ENCODE measurements around the gene PPIP5K2.

Gene PPIP5K2

DNA sequence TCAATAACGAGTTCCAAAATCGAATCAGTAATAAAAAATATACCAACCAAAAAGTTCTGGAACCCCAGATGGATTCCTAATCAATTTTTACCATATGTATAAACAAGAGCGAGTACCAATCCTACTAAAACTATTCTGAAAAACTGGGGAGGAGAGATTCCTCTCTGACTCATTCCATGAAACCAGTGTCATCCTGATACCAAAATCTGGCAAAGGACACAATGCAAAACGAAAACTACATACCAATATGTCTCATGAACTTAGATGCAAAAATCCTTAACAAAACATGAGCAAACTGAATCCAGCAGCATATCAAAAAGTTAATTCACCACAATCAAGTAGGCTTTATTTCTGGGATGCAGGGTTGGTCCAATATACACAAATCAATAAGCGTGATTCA lies 108.0 kb downstream of the PPIP5K2 start:
- H3K36me3 Mint-ChIP-seq (ENCODE audit: low read depth): no peaks in the 10 kb centered on the region

DNA sequence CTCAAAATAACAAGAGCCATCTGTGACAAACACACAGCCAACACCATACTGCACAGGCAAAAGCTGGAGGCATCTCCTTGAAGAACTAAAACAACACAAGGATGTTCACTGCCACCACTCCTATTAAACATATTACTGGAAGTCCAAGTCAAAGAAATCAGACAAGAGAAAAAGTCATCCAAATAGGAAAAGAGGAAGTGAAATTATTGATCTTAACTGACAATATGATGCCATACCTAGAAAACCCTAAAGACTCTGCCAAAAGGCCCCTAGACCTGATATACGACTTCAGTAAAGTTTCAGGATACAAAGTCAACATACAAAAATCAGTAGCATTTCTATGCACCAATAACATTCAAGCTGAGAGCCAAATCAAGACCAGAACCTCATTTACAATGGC lies 108.5 kb downstream of the PPIP5K2 start:
- Mint-ChIP-seq H3K27me3 (ENCODE audit: low read depth) (no peaks in the 10 kb centered on the region), H3K9me3 (peaks cover 9% of the 10 kb centered on the region), H3K4me1 (peaks cover 6% of the 10 kb centered on the region), H3K36me3 (ENCODE audit: low read depth) (no peaks in the 10 kb centered on the region), H3K4me3 (no peak overlapping the region), H3K27ac (no peak overlapping the region)
- TF ChIP-seq, protein P1, sequence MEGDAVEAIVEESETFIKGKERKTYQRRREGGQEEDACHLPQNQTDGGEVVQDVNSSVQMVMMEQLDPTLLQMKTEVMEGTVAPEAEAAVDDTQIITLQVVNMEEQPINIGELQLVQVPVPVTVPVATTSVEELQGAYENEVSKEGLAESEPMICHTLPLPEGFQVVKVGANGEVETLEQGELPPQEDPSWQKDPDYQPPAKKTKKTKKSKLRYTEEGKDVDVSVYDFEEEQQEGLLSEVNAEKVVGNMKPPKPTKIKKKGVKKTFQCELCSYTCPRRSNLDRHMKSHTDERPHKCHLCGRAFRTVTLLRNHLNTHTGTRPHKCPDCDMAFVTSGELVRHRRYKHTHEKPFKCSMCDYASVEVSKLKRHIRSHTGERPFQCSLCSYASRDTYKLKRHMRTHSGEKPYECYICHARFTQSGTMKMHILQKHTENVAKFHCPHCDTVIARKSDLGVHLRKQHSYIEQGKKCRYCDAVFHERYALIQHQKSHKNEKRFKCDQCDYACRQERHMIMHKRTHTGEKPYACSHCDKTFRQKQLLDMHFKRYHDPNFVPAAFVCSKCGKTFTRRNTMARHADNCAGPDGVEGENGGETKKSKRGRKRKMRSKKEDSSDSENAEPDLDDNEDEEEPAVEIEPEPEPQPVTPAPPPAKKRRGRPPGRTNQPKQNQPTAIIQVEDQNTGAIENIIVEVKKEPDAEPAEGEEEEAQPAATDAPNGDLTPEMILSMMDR (IDR thresholded peaks at IDR 0.05; ENCODE audit: unreplicated experiment in 3 of 3): no peak

More for the DNA sequence above, 108.0 kb downstream of the PPIP5K2 start:
- TF ChIP-seq, protein P1 (IDR thresholded peaks at IDR 0.05; ENCODE audit: unreplicated experiment in 3 of 3): no peak
- Mint-ChIP-seq H3K9me3 (peaks cover 9% of the 10 kb centered on the region), H3K27me3 (ENCODE audit: low read depth) (no peaks in the 10 kb centered on the region), H3K4me3 (no peak overlapping the region), H3K27ac (no peak overlapping the region), H3K4me1 (peaks cover under 1% of the 10 kb centered on the region)

DNA sequence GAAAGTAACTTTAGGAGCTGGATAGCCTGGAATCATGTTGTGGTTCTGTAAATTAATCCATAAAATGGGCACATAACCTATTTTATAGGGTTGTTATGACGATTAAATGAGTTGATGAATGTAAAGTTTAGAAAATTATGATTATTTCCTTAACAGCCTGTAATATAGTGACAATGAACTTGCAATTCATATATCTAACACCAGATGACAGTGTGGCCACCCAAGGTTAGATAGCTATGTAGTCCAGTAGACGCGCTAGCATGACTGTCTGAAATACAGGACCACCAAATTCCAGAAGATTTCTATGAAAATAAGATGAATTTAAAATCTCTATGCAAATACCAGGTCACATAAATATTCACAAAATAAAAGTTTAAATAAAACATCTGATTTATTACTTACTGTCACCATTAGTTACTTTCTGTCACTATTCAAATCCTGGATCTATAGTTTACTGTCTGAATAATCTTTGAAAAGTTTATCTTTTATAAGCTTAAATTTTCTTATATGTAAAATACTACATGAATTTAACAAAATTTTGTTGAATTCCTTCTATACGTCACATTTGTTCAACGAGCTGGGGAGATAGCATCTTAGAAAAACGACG lies 112.4 kb downstream of the PPIP5K2 start:
- H3K27me3 Mint-ChIP-seq (ENCODE audit: low read depth): no peaks in the 10 kb centered on the region
- peaks cover 6% of the 10 kb centered on the region for H3K9me3 Mint-ChIP-seq
- H3K4me1 Mint-ChIP-seq: peaks cover 9% of the 10 kb centered on the region
- TF ChIP-seq, protein P1 (IDR thresholded peaks at IDR 0.05; ENCODE audit: unreplicated experiment in 3 of 3): peak; percentile 52 to 66 (median 54)
- H3K36me3 Mint-ChIP-seq (ENCODE audit: low read depth): no peaks in the 10 kb centered on the region
- H3K4me3 Mint-ChIP-seq: no peak overlapping the region
- H3K27ac Mint-ChIP-seq: no peak overlapping the region

DNA sequence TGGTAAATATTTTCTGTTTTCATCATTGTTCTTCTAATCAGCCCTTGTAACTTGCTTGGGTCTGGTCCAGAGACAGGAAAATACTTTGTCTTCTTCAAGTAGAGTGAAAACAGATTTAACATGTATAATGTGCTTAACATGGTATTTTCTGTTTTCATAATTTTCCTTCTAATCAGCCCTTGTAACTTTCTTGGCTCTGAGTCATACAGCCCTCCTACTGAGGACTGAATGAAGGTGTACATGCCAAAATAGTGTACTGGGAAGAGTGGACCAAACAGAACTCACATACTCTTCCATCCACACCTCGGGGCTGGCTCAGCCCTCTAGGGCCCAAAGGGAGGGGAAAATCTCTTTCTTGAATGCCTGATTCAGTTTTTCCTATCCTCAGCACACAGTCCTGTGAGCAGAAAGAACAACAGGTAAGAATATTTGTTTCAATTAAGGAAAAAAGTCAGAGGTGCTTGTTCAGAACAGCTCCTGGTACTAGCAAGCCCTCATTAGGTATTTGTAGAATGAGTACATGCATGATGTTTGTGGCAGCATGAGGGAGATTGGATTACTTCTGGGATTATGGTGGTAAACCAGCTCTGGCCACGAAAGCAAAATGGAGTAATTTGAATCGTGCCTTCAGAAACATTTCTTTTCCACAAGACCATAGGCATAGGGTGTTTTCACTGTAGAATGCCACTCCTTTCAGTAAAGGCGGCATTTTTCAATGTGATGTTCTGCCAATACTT lies 114.3 kb downstream of the PPIP5K2 start:
- Mint-ChIP-seq H3K27ac (no peak overlapping the region), H3K9me3 (peaks cover 7% of the 10 kb centered on the region), H3K36me3 (ENCODE audit: low read depth) (no peaks in the 10 kb centered on the region), H3K4me3 (no peak overlapping the region), H3K4me1 (peaks cover 9% of the 10 kb centered on the region), H3K27me3 (ENCODE audit: low read depth) (no peaks in the 10 kb centered on the region)
- TF ChIP-seq, protein P1 (IDR thresholded peaks at IDR 0.05; ENCODE audit: unreplicated experiment in 3 of 3): no peak

DNA sequence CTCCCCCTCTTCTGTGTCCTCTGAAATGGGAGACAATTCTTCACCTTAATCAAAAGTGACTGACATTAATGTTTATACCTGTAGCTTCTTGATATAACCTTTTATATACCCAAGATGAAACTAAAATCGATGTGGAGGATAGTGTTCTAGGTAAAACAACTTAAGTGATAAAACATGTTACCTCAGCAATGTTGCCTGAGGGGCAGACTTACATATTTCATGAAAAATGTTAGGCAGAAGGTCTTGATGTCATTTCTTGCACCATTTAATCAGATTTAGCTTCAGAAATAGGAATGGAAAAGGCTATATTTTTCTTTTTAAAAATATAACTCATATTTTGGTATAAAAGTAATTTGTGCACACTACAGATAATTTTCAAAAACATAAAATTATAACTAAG lies 115.8 kb downstream of the PPIP5K2 start:
- TF ChIP-seq, protein P1 (IDR thresholded peaks at IDR 0.05; ENCODE audit: unreplicated experiment in 3 of 3): no peak
- H3K36me3 Mint-ChIP-seq (ENCODE audit: low read depth): no peaks in the 10 kb centered on the region

DNA sequence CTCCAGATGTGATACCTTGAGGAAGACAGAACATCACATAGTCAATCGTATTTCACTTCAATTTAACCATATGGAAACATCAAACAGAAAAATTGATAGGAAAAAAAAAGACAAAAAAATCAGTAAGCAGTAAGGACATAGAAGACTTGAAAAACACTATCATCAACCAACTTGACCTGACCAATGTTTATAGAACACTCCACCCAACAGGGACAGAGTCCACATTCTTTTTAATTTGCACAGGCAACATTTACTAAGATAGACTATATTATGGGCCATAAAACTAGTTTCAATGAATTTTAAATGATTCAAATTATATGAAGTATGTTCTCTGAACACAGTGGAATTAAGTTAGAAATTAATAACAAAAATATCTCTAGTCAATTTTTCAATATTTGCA lies 117.7 kb downstream of the PPIP5K2 start:
- TF ChIP-seq, protein P1 (IDR thresholded peaks at IDR 0.05; ENCODE audit: unreplicated experiment in 3 of 3): no peak
- H3K4me1 Mint-ChIP-seq: peaks cover 9% of the 10 kb centered on the region

More for the DNA sequence above, 115.8 kb downstream of the PPIP5K2 start:
- H3K4me1 Mint-ChIP-seq: peaks cover 9% of the 10 kb centered on the region
- H3K9me3 Mint-ChIP-seq: peaks cover 7% of the 10 kb centered on the region
- no peaks in the 10 kb centered on the region for H3K27me3 Mint-ChIP-seq (ENCODE audit: low read depth)
- no peak overlapping the region for H3K27ac Mint-ChIP-seq
- no peak overlapping the region for H3K4me3 Mint-ChIP-seq

More for the DNA sequence above, 117.7 kb downstream of the PPIP5K2 start:
- Mint-ChIP-seq H3K36me3 (ENCODE audit: low read depth) (no peaks in the 10 kb centered on the region), H3K27ac (no peak overlapping the region), H3K4me3 (no peak overlapping the region), H3K27me3 (ENCODE audit: low read depth) (no peaks in the 10 kb centered on the region), H3K9me3 (peaks cover 7% of the 10 kb centered on the region)
